Left hindlimb (tissue), 1 donor: ENCODE data around the gene STK39.

ENCODE experiments used
- DNase-seq: peaks from one replicate; pipeline ENCODE4 v3.0.0-alpha.2; 2018

STK39 gene

DNA sequence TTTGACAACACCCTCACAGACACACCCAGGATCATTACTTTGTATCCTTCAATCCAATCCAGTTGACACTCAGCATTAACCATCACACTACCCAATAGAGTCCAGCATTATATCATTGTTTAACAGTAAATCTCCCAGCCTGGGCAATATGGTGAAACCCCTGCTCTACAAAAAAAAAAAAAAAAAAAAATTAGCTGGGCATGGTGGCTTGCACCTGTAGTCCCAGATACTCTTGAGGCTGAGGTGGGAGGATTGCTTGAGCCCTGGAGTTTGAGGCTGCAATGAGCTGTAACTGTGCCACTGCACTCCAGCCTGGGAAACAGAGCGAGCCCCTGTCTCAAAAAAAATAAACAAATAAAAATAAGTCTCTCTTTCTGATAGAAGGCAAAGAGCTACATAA is 304.0 kb downstream of the STK39 start:
- DNase-seq, result no peak

DNA sequence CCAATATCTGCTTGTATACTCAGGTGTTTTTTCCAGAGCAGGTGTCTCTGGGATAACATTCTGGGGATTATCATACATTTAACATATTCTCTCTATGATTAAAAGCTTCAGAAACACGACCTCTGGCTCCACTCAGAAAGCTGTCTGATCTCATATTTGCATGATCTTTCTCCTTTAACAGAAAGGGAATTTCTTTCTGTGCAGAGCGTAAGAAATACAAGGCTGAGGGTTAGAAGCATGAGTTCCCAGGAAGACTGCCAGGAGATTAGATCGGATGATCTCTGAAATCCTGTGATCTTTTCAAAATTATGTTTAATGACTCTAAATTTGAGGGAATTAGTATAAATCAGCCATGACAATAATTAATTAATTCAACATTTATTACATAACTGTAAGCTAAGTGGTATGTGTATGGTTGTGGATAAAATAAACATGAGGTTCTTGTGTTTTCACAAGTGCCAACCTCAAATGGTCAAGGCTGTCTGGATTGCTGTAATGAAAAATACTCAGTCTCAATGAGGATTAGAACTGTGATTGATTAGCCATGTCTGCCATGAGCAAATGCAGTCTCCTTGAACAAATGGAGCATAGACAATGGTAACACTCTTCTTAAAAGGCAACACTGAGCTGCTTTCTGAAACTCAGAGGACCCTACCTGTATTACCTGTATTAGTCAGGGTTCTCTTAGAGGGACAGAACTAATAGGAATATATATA is 304.9 kb downstream of the STK39 start:
- no peak for DNase-seq

DNA sequence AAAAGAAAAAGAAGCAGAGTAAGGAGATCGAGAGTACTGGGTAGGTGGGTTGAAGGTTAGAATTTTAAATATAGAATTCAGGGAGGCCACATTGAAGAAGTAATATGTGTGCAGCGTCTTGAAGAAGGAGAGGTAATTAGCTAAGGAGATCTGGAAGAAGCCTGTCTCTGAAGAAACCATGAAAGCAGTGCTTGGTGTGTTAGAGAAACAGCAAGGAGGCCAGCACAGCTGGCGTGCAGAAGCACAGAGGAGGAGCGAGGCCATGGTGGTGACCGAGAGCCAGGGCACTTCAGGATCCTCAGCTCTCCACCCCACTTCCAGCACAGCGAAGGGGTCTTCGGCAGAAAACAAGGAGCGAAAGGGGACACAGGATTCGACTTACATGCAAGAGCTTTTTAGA is 305.8 kb downstream of the STK39 start:
- no peak for DNase-seq

DNA sequence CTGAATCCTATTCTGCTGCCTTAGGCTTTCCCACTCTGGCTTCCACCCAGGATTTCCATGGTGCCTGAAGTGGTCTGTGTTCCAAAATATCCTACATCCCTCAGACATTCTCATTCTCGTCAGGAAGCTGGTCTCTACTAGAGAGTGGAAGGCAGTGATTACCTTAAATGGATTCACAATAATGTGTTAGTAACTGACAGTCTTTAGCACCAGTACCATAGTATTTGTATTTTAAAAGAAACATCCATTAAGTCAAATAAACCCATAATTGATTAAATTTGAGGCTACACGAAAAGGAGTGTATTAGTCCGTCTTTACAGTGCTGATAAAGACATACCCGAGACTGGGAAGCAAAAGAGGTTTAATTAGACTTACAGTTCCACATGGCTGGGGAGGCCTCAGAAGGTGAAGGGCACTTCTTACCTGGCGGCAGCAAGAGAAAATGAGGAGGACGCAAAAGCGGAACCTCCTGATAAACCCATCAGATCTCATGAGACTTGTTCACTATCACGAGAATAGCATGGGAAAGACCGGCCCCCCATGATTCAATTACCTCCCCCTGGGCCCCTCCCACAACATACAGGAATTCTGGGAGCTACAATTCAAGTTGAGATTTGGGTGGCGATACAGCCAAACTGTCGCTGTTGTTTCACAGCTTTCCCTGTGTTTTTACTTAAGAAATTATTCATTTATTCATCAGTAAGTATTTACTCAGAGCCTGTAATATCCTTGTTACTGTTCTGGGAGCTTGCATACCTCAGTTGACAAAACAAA is 306.5 kb downstream of the STK39 start:
- DNase-seq, result no peak

DNA sequence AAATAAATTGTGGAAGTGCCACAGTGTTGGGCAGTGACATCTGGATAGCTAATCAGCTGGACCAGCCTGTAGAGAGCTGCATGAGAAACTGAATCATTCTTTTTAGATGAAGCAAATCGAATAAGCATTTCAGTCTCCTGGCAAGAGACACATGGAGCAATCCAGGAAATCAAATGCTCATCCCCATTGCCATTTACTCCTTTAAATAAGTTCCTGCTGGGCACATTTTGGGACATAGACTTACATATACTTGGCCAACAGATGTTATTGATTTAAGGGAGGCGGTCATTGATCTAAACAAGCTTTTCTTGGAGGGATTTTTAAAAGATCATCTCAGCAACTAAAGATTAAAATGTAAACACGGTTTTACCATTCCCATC is 307.1 kb downstream of the STK39 start:
- no peak for DNase-seq

DNA sequence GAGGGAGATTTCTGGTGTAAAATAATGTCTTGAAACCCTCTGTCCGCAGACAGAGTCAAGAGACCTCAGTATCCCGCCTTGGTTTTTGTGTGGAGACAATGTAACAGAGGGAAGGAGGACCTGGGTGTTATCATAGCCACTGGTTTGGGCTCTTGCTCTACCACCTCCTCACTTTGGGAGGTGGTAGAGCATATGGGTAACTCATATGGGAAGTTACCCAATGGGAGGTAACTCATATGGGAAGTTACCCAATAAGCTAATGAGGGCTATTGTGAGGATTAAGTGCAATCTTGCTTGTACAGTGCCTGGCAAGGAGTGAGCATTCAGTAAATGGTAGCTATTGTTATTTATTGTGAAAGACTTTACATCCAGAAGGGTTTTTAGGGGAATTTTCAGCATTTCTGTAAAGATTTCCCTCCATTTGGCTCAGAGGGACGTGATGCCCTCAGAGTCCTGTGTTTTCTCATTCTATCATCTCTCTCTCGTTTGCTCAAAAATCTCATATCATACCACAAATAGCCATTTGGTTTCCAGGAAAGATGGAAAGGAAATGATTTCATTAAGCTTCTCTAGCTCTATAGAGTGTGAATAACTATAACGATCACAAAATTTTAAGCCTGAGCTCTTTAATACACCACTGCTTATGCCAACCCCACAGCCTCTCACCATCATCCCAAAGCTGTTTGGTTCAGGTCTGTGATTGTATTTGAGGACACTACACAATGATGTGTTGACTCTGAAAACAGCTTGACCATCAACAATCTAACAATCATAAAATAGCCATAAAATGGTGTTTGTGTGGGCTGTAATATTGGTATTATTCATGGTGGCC is 307.7 kb downstream of the STK39 start:
- no peak for DNase-seq

DNA sequence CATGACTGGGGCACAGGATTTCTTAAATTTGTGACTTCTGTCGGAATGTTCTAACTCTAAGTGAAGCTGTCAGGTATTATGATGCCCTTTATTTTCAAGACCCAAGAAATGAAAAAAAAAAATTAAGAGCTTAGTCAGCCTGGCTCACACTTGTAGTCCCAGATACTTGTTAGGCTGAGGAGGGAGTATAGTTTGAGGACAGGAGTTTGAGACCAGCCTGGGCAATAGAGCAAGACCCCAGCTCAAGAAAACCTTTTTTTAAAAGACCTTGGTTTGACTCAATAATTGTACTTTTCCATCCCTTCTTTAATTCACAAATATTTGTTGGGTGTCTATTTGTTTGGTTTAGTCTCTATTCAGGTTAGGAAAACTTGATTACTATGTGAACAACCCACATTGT is 310.0 kb downstream of the STK39 start:
- DNase-seq, result no peak

DNA sequence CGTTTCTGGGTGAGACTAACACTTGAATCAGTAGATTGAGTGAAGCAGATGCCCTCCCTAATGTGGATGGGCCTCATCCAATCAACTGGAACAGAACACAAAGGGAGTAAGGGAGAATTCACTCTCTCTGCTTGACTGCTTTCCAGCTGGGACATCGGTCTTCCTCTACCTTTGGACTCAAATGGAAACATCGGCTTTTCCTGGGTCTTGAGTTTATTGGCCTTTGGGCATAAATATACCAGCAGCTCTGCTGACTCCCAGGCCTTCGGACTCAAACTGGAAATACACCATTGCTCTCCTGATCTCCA is 311.6 kb downstream of the STK39 start:
- no peak for DNase-seq

DNA sequence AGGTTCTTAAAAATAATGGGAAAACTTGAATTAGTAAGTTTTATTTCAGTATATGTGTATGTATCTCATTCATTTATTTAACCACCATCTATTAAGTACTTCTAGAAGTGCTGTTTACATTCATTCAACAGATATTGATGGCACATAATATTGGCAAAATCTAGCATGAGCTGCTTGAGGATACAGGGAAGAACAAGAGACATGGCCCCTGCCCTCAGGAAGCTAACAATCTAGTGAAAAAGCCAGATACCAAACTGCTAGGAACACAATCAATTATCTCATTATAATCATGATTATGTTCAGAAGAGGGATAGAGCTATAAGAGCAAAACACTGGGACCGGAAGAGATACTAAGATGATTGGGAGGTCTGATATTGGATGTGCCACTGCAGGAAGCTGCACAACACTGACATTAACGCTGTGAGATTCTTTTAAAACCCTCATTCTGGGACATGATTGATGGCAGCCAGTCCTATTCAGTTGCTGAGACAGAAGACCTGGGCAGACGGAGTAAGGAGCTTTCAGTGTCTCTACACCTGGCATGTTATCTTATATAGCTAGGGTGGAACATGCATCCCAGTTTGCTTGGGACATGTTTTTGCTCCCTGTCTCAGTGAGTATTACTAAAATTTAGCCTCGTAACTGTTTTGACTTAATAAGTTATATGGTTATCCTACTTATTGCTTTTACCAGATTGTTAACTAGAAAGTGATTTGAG is 314.1 kb downstream of the STK39 start:
- DNase-seq, result no peak

DNA sequence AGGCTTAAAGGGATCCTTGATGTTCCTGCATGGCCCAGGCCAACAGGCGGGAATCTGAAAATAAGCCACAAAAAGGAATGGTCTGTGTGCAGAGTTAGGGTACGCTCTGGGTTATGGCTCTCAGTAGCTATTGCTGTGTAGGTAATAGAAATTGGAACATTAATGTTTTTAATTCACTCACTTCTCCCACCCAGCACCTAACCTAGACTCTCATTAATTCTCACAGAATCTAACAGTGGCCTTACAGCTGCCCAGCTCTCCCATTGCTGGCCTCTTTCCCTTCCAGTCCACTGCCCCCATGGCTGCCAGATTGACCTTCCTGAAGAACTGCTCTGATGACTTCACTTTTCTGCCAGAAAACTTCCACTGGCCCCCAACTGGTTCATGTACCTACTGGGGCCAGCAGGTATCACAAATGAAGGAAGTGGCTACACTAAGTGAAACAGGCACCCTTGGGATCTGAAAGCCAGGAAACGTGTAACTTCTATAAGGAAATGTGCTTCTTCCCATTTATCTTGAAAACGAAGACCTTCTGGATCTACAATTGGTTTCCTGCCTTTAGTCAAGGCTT is 315.2 kb downstream of the STK39 start:
- no peak for DNase-seq

DNA sequence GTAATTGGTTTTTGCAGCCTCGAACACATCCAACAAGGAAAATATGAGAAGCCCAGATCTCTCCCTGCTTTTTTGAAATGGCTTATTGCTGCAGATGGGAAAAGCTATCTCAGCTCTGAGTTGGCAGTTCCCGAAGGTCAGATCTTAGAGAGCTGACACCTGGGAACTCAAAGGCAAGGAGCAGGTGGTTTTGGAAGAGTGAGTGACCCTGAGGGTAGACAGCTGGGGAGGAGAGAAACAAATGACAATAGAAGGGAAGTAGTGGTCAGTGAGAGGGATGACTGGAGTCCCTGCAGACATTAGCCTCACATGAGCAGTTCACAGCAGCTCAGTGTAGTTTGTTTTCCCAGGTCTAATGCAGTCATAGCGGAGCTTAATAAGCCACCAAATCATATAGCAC is 317.9 kb downstream of the STK39 start:
- no peak for DNase-seq

DNA sequence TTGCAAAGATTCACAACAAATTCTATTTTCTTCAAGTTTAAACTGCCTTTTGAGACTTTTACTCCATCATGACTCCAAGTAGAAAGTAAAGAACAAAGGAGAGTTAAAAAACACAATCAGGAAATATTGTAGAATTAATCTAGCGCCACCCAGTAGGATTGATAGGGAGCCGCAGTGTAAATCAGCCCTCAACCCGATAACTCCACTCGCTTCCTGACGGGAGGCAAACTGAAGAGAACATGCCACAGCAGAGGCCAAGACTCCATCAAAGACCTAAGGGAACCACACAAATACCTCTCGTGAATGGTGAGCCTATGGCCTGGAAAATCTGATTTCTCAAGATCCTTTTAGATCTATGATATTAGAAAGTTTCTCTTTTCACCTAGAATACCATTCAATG is 319.0 kb downstream of the STK39 start:
- DNase-seq, result no peak

DNA sequence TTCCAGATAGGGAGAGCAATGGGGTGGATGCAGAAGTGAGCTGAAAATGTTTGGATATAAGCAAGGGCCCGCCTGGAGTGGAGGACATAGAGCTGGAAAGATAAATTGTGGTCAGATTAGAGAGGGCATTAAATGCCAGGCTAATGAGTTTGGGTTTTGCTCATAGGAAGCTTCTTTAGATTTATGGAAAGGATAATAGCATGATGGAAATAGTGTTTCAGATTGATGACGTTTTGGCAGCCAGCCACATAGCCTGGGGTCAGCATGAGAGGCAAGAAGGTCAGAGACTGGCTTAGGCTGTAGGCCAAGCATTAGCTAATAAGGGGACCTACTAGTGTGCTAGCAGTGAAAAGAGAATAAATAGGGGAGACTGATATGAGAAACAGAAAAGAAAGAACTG is 321.6 kb downstream of the STK39 start:
- DNase-seq, result no peak

DNA sequence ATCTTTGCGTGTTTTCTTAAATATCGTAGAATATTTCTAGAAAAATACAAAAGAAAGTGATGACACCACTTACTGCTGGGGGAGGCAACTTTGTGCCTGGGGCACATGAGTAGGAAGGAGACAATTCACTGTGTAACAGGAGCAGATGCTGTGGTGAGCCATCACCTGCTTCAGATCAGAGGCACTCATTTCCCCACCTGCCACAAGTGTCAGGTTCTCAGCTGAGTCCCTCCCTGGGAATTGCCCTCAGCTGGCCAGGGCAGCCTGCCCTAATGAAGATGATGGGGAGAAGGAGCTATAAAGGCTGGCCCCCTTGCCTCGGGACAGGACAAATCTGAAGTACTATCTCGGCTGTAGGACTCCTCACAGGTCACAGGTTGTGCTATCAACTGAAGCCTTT is 322.8 kb downstream of the STK39 start:
- no peak for DNase-seq

DNA sequence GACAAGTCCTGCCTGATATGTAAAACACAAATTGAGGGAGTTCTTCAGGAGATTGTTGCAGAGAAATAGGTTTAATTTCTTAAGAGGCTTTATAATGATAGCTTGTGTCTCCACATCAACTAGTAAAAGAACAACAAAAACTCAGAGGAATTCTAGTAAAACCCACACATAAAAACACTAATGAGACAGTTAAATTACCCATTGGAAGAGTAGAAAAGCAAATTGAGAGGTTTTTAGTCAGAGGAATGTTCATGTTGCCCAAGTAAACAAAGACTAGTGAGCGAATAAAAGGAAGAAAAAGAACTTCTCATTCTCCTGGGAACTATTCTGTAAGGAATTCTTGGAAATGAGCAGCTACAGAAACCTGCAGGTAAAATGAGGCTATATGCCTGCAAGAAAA is 330.6 kb downstream of the STK39 start:
- DNase-seq, result no peak

DNA sequence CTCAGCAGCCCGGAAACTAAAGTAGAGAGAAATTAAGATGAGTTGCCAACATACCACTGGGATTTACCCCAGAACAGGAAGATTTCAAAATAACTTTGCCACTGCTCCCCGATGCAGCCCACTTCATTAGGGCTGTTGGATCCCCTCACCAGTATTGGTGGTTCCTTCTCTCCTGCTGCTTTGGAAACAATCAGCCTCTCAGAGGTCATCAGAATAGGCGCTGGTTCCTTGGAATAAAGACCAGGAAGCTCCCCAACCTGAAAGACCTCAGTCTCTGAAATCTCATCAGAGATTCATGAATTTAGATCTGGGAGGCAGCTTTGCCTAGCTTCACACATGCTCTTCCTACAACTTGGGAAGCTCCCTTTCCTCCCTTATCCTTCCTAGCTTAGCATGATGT is 332.4 kb downstream of the STK39 start:
- no peak for DNase-seq

DNA sequence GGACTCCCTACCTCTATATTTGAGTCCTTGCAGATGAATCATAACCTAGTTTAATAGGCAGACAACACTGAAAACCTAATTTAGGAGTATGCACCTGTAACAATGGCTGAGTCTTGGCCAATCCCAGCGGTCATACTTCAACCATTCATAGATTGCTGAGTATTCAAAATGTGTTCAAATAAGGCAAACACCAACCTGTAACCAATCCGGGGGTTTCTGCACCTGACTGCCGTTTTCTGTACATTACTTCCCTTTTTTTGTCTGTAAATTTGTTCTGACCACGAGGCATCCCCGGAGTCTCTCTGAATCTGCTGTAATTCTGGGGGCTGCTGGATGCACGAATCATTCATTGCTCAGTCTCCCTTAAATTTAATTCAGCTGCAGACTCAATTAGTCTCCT is 338.6 kb downstream of the STK39 start:
- no peak for DNase-seq

DNA sequence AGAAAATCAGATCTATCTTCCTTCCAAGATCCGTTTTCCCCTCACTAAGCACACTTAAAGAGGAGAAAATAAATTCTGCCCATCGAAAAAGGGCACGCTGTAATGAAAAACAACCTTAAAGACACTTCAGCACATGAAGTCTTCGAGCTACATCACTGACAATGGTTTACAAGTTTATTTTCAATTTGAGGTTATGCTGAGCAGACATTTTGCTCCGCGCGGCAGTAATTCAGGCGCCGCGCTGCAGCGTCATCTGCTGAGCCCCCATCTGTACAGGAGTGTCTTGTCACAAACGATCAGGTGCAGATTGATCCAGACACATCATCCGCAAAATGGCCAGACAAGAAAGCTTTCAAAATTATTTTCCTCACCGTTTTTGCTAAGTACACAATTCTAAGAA is 341.7 kb downstream of the STK39 start:
- no peak for DNase-seq
